ELR (cell line): ENCODE measurements around the gene ZNF527.
"Not testable (repeated sequence)": the region's sequence is repeated elsewhere in the genome, so short reads cannot be mapped to it uniquely, and the experiment has no call there.

ENCODE experiments used
- DNase-seq: peaks from one replicate; pipeline ENCODE4 v3.0.0-alpha.2; 2015; ENCODE audit warnings: low read depth

Gene ZNF527

GRCh38 chr19:37370880-37371661 is at the start of gene ZNF527:
TSS of gene ZNF527 (plus strand) at chr19:37371099. CDS start at chr19:37374199, 3,100 bp downstream.
- peak; percentile 96 for DNase-seq

- peak; percentile 37 for DNase-seq
Observed at GRCh38 chr19:37329686-37330085, 41.2 kb upstream of the ZNF527 start.

DNA sequence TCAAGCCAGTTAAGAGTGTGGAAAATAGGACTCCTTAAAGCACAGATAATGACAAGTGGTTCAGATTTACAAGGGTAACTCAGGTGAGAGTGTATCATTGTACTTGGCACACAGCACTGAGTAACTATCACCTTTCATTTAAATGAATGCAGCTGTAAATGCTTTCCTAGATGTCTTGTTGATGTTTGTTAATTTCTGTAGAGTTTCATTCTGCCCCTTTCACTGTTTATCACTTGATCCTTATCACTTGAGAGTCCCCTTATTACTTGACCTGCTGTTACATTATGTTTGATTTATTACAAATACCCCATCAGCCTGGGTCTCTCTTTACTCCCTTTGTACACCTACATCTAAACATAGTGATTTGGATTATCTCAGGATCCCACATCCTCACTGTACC is 38.1 kb upstream of the ZNF527 start:
- no peak for DNase-seq

GRCh38 chr19:37333457-37333856 is 37.4 kb upstream of the ZNF527 start:
- DNase-seq, result peak; percentile 51

GRCh38 chr19:37334179-37335071 is 36.5 kb upstream of the ZNF527 start:
- peak; percentile 90 for DNase-seq

- DNase-seq, result no peak
Observed at GRCh38 chr19:37342753-37343152, 28.1 kb upstream of the ZNF527 start.

GRCh38 chr19:37346091-37346490 is 24.8 kb upstream of the ZNF527 start:
- no peak for DNase-seq

- DNase-seq, result no peak
Observed at GRCh38 chr19:37348060-37348459, 22.8 kb upstream of the ZNF527 start.

GRCh38 chr19:37353968-37354367 is 16.9 kb upstream of the ZNF527 start:
- DNase-seq, result no peak

GRCh38 chr19:37355901-37356300 is 15.0 kb upstream of the ZNF527 start:
- DNase-seq, result no peak

DNA sequence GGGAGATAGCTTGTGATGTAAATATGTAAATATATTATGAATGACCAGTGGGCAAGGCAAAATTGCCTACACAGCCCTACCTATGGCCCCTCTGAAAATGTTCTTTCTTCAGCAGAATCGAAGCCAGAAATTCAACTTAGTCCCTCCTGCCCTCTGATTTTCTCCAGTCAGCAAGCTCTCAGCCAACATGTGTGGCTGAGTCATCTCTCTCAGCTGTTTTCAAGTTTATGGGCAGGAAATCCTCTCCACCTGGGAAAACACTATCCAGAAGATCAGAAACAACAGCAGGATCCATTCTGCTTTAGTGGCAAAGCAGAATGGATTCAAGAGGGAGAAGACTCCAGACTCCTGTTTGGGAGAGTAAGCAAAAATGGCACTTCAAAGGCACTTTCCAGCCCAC is 8.9 kb upstream of the ZNF527 start:
- peak; percentile 17 for DNase-seq

- DNase-seq, result peak; percentile 33
Observed at GRCh38 chr19:37362733-37363132, 8.2 kb upstream of the ZNF527 start.

- DNase-seq, result not testable (repeated sequence)
Observed at GRCh38 chr19:37370386-37370879, 466 bp upstream of the ZNF527 start.

GRCh38 chr19:37389234-37389633 is 18.3 kb downstream of the ZNF527 start:
- no peak for DNase-seq

- not testable (repeated sequence) for DNase-seq
Observed at GRCh38 chr19:37391399-37391798, 20.5 kb downstream of the ZNF527 start.

DNA sequence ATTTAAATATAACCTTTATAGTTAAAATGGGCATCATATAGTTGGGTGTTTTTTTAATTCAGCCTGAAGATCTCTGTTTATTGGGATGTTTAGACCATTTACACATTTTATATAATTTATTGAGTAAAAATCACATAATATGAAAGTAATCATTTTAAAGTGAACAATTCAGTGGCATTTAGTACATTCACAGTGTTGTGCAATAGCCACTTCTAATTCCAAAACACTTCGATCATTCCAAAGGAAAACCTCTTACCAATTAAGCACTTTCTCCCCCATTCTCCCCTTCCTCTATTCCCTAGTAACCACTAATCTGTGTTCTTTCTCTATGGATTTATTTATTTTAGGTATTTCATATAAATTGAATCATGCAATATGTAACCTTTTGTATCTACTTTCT is 30.2 kb downstream of the ZNF527 start:
- DNase-seq, result no peak

GRCh38 chr19:37403403-37403802 is 32.5 kb downstream of the ZNF527 start:
- no peak for DNase-seq

DNA sequence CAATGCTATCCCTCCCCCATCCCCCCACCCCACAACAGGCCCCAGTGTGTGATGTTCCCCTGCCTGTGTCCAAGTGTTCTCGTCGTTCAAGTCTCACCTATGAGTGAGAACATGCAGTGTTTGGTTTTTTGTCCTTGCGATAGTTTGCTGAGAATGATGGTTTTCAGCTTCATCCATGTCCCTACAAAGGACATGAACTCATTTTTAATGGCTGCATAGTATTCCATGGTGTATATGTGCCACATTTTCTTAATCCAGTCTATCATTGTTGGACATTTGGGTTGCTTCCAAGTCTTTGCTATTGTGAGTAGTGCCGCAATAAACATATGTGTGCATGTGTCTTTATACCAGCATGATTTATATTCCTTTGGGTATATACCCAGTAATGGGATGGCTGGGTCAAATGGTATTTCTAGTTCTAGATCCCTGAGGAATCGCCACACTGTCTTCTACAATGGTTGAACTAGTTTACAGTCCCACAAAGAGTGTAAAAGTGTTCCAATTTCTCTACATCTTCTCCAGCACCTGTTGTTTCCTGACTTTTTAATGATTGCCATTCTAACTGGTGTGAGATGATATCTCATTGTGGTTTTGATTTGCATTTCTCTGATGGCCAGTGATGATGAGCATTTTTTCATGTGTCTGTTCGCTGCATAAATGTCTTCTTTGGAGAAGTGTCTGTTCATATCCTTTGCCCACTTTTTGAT is 35.4 kb downstream of the ZNF527 start:
- not testable (repeated sequence) for DNase-seq

- no peak for DNase-seq
Observed at GRCh38 chr19:37412700-37413099, 41.8 kb downstream of the ZNF527 start.

- peak; percentile 10 for DNase-seq
Observed at GRCh38 chr19:37413313-37414084, 42.6 kb downstream of the ZNF527 start.
